Measurements from ENCODE around the gene RASA3.

Gene RASA3

GRCh38 chr13:114092468-114092867 is 40.0 kb downstream of the RASA3 start:
- H3K4me3 ChIP-seq (ENCODE audit: low read depth, low read length): no peak overlapping the region
- in situ Hi-C loops (cut with HindIII; ENCODE audit: low sequenced_read_pairs): no loop called here
- TF ChIP-seq CTCF (IDR thresholded peaks at IDR 0.05; ENCODE audit: low read depth, low read length): no peak

GRCh38 chr13:114090476-114090875 is 41.9 kb downstream of the RASA3 start:
- TF ChIP-seq CTCF (IDR thresholded peaks at IDR 0.05; ENCODE audit: low read depth, low read length): no peak
- no peak overlapping the region for H3K4me3 ChIP-seq (ENCODE audit: low read depth, low read length)
- in situ Hi-C loops (cut with HindIII; ENCODE audit: low sequenced_read_pairs): no loop called here
- no peak for DNase-seq (ENCODE audit: low read depth, low spot score)

More at GRCh38 chr13:114092468-114092867, 40.0 kb downstream of the RASA3 start:
- no peak for DNase-seq (ENCODE audit: low read depth, low spot score)

- TF ChIP-seq CTCF (IDR thresholded peaks at IDR 0.05; ENCODE audit: low read depth, low read length): no peak
- no peak overlapping the region for H3K4me3 ChIP-seq (ENCODE audit: low read depth, low read length)
- in situ Hi-C loops (cut with HindIII; ENCODE audit: low sequenced_read_pairs): no loop called here
- no peak for DNase-seq (ENCODE audit: low read depth, low spot score)
These were observed 42.5 kb downstream of the RASA3 start for GRCh38 chr13:114089751-114090400.

- in situ Hi-C loops (cut with HindIII; ENCODE audit: low sequenced_read_pairs): no loop called here
- no peak for TF ChIP-seq CTCF (IDR thresholded peaks at IDR 0.05; ENCODE audit: low read depth, low read length)
- DNase-seq (ENCODE audit: low read depth, low spot score): no peak
- no peak overlapping the region for H3K4me3 ChIP-seq (ENCODE audit: low read depth, low read length)
These were observed 43.1 kb downstream of the RASA3 start for GRCh38 chr13:114089341-114089740.

- H3K4me3 ChIP-seq (ENCODE audit: low read depth, low read length): no peak overlapping the region
- DNase-seq (ENCODE audit: low read depth, low spot score): no peak
- TF ChIP-seq CTCF (IDR thresholded peaks at IDR 0.05; ENCODE audit: low read depth, low read length): no peak
- in situ Hi-C loops (cut with HindIII; ENCODE audit: low sequenced_read_pairs): no loop called here
These were observed 43.6 kb downstream of the RASA3 start for GRCh38 chr13:114088863-114089262.

- in situ Hi-C loops (cut with HindIII; ENCODE audit: low sequenced_read_pairs): no loop called here
- no peak for DNase-seq (ENCODE audit: low read depth, low spot score)
- no peak for TF ChIP-seq CTCF (IDR thresholded peaks at IDR 0.05; ENCODE audit: low read depth, low read length)
- no peak overlapping the region for H3K4me3 ChIP-seq (ENCODE audit: low read depth, low read length)
These were observed 44.2 kb downstream of the RASA3 start for GRCh38 chr13:114088234-114088633.

Measured in astrocyte of the spinal cord (primary cell).